Activated T-helper 17 cell treated with anti-CD3 and anti-CD28 coated beads, Interleukin-2, amount 50 U/mL, for 72 hours (primary cell): Measurements from ENCODE around the gene SEPTIN8. TPM values are rescaled to one million over a fixed set of nuclear protein-coding genes. Genes with fewer than 3 reads are reported as not detected.

Experiments
- ATAC-seq: fragments of 150-1000 bp; cut with Tn5 transposase; replicated peaks from 2 replicates; pipeline ENCODE4 v1.10.0; 2021; ENCODE audit warnings: mild to moderate bottlenecking, moderate library complexity
- H3K27ac Mint-ChIP-seq: one replicate; pipeline ENCODE4 v1.8.0; 2022; ENCODE audit warnings: mixed read lengths
- H3K27me3 Mint-ChIP-seq: one replicate; pipeline ENCODE4 v1.8.0; 2022; ENCODE audit warnings: mixed read lengths
- H3K36me3 Mint-ChIP-seq: one replicate; pipeline ENCODE4 v1.8.0; 2022; ENCODE audit warnings: low read depth, mild to moderate bottlenecking, mixed read lengths
- H3K4me1 Mint-ChIP-seq: one replicate; pipeline ENCODE4 v1.8.0; 2022; ENCODE audit warnings: mixed read lengths
- H3K4me3 Mint-ChIP-seq: one replicate; pipeline ENCODE4 v1.8.0; 2022; ENCODE audit warnings: mild to moderate bottlenecking, mixed read lengths
- H3K9me3 Mint-ChIP-seq: one replicate; pipeline ENCODE4 v1.8.0; 2022; ENCODE audit warnings: mixed read lengths
- total RNA-seq, 2 donors: library from RNA; stranded (reverse); gene quantifications; one replicate each; pipeline ENCODE4 v1.2.3, GENCODE V29; 2022

The SEPTIN8 gene
- total RNA-seq, 2 donors from 2014 or later, result 13.6 to 14.7 TPM

DNA sequence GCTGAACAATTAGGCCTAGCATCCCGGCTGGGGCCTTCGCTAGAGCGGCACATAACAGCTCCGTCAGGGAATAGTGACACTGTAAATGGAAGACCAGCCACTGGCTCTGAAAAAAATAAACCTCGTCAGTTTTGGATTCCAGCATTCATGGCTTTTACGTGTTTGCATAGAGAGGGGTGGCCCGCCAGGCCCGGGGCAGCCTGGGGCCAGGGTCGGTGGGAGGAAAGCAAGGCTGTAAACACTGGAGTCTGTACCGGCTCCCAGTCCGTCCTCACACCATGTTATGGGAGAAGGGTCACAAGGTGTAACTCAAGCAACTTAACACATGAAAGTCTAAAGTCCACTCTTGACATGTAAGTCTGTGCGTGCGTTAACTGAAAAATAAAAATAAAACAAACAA, 18.6 kb downstream of the SEPTIN8 start:
- Mint-ChIP-seq H3K36me3 (peaks cover 31% of the 10 kb centered on the region), H3K27ac (no peak overlapping the region)
- ATAC-seq, result no peak

GRCh38 chr5:132756542-132756941, 20.5 kb downstream of the SEPTIN8 start:
- Mint-ChIP-seq H3K27me3 (no peaks in the 10 kb centered on the region), H3K9me3 (no peaks in the 10 kb centered on the region), H3K27ac (no peak overlapping the region), H3K4me3 (no peak overlapping the region), H3K4me1 (peaks cover 11% of the 10 kb centered on the region), H3K36me3 (peaks cover 38% of the 10 kb centered on the region)
- ATAC-seq, result no peak

More for the DNA sequence above, 18.6 kb downstream of the SEPTIN8 start:
- Mint-ChIP-seq H3K4me3 (no peak overlapping the region), H3K4me1 (peaks cover 2% of the 10 kb centered on the region), H3K9me3 (no peaks in the 10 kb centered on the region), H3K27me3 (no peaks in the 10 kb centered on the region)

- no peak for ATAC-seq
- Mint-ChIP-seq H3K9me3 (no peaks in the 10 kb centered on the region), H3K4me3 (no peak overlapping the region), H3K36me3 (peaks cover 33% of the 10 kb centered on the region), H3K27me3 (no peaks in the 10 kb centered on the region), H3K4me1 (peaks cover 25% of the 10 kb centered on the region), H3K27ac (peak overlapping the region; percentile 76)
Observed at GRCh38 chr5:132754947-132755346, 22.1 kb downstream of the SEPTIN8 start.

- no peaks in the 10 kb centered on the region for H3K27me3 Mint-ChIP-seq
- no peaks in the 10 kb centered on the region for H3K9me3 Mint-ChIP-seq
- peaks cover 25% of the 10 kb centered on the region for H3K4me1 Mint-ChIP-seq
- H3K4me3 Mint-ChIP-seq, result no peak overlapping the region
- ATAC-seq, result no peak
- H3K36me3 Mint-ChIP-seq, result peaks cover 32% of the 10 kb centered on the region
- peak overlapping the region; percentile 76 for H3K27ac Mint-ChIP-seq
Observed at GRCh38 chr5:132754111-132754510, 22.9 kb downstream of the SEPTIN8 start.

- Mint-ChIP-seq H3K36me3 (peaks cover 25% of the 10 kb centered on the region), H3K9me3 (no peaks in the 10 kb centered on the region), H3K4me3 (no peak overlapping the region), H3K27ac (peak overlapping the region; percentile 76), H3K27me3 (no peaks in the 10 kb centered on the region), H3K4me1 (peaks cover 25% of the 10 kb centered on the region)
- peak; percentile 23 for ATAC-seq
Observed at GRCh38 chr5:132753135-132753987, 23.7 kb downstream of the SEPTIN8 start.

DNA sequence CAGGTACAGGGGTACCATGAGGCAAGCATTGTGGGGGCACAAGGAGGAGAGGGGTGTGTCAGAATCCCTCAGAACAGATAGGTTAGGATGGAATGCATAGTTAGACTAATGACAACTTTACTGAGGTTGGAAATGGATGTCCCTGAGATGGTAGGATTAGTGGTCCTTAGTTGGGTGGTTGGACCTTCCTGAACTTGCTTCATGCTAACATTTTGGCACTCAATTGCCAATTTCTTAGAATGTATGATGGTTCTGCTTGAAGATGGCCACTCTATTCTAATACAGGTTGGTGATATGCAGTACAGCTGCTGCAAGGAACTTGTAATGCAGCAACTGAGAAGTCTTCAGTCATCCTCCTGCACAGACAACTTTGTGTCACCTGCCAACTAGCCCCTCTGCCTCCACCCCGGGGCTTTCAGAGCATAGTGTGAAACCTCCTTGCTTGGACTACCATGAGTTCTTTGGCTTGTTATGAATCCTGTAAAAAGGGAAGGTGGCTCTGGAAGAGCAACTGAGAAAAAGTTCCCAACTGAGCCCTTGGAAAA, 24.4 kb downstream of the SEPTIN8 start:
- Mint-ChIP-seq H3K27me3 (no peaks in the 10 kb centered on the region), H3K36me3 (peaks cover 25% of the 10 kb centered on the region), H3K4me3 (no peak overlapping the region), H3K9me3 (no peaks in the 10 kb centered on the region), H3K4me1 (peaks cover 25% of the 10 kb centered on the region), H3K27ac (peak overlapping the region; percentile 76)
- no peak for ATAC-seq

GRCh38 chr5:132751971-132752580, 25.0 kb downstream of the SEPTIN8 start:
- Mint-ChIP-seq H3K4me3 (peak overlapping the region; percentile 39), H3K36me3 (peaks cover 25% of the 10 kb centered on the region), H3K27ac (peak overlapping the region; percentile 76), H3K27me3 (no peaks in the 10 kb centered on the region), H3K9me3 (no peaks in the 10 kb centered on the region), H3K4me1 (peaks cover 25% of the 10 kb centered on the region)
- no peak for ATAC-seq

DNA sequence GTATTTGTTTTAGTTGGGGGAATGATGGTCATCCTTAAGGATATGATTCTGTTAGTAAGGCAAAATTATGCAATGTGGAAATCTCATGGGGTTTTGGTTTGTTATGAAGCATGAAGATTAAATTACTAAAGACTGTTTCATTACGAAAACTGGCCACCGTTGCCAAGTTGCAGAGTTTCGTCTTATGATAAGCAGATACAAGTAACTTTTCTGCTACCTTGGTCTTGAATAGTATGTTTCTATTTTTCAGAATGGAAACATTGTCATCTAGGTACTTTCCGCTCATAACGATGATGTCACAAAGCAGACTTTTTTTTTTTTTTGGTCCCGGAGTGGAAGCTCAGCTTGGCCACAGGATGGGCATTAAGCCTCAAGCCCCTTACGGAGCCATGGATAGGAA, 25.6 kb downstream of the SEPTIN8 start:
- H3K4me1 Mint-ChIP-seq, result peaks cover 25% of the 10 kb centered on the region
- H3K9me3 Mint-ChIP-seq, result no peaks in the 10 kb centered on the region
- peak overlapping the region; percentile 39 for H3K4me3 Mint-ChIP-seq
- H3K36me3 Mint-ChIP-seq, result peaks cover 25% of the 10 kb centered on the region
- ATAC-seq, result peak; percentile 67
- H3K27ac Mint-ChIP-seq, result peak overlapping the region; percentile 76
- H3K27me3 Mint-ChIP-seq, result no peaks in the 10 kb centered on the region

- H3K9me3 Mint-ChIP-seq, result no peaks in the 10 kb centered on the region
- H3K27ac Mint-ChIP-seq, result peak overlapping the region; percentile 76
- H3K27me3 Mint-ChIP-seq, result no peaks in the 10 kb centered on the region
- H3K4me1 Mint-ChIP-seq, result peaks cover 25% of the 10 kb centered on the region
- H3K36me3 Mint-ChIP-seq, result peaks cover 24% of the 10 kb centered on the region
- peak overlapping the region; percentile 39 for H3K4me3 Mint-ChIP-seq
- ATAC-seq, result peak; percentile 5
Observed at GRCh38 chr5:132750471-132751230, 26.4 kb downstream of the SEPTIN8 start.

DNA sequence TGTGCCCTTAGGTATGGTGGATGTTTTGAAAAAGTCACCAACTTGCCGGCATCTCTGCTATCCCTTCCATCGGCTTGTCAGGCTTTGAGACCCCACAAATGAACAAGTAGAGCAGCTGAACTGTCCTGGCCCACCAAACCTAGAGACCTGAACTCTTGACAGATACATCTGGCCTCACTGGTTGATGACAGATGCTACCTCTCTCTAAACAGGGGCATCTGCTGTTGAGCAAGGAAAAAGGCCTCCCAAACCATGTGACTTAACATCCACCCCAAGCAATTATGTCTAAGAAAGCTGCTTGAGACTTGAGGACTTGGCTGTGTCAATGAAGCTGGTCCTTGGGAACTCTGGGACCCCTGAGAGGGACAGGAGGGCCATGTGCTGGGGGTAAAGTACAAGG, 27.5 kb downstream of the SEPTIN8 start:
- Mint-ChIP-seq H3K4me1 (peaks cover 25% of the 10 kb centered on the region), H3K4me3 (no peak overlapping the region), H3K27me3 (no peaks in the 10 kb centered on the region), H3K9me3 (no peaks in the 10 kb centered on the region), H3K27ac (peak overlapping the region; percentile 76), H3K36me3 (peaks cover 18% of the 10 kb centered on the region)
- no peak for ATAC-seq

GRCh38 chr5:132748522-132749000, 28.5 kb downstream of the SEPTIN8 start:
- peak overlapping the region; percentile 28 for H3K27ac Mint-ChIP-seq
- H3K4me3 Mint-ChIP-seq, result peak overlapping the region; percentile 54
- H3K9me3 Mint-ChIP-seq, result no peaks in the 10 kb centered on the region
- H3K4me1 Mint-ChIP-seq, result peaks cover 23% of the 10 kb centered on the region
- no peak for ATAC-seq
- peaks cover 15% of the 10 kb centered on the region for H3K36me3 Mint-ChIP-seq
- no peaks in the 10 kb centered on the region for H3K27me3 Mint-ChIP-seq

DNA sequence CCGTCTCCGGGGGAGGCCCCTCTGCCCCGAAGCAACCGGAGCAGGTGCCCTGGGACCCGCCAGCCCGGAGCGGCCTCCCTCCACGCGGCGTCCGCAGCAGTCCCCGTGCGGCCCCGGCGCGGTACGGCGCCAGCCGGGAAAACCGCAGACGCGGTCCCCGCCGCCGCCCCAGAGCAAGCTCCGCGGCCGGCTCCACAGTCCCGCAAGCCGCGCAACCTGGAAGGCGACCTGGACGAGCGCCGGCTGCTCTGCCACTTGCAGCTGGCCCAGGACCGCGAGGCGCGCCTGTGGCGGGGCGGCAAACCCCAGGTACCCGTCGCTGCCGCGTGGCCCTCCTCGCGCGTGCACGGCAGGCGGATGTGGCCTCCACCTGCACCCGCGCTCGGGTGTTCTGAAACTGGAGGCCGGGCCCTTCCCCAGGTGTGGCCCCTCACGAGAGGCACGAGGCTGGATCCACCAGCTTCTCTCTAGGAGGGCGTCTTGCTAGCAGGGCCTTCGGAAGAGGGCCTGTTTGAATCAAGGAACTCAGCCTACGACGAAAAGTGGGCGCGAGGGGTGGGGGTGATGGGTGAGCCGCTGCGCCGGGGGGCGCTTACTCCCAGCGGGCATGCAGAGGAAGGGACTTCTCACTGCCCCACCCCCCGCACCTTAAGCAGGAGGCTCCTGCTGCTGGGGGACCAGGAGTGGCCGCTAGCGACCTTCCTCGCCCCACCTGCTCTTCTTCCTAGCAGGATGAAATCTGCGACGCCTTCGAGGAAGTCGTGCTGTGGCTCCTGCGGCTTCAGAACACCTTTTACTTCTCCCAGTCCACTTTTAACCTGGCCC, 29.2 kb downstream of the SEPTIN8 start:
- Mint-ChIP-seq H3K9me3 (no peaks in the 10 kb centered on the region), H3K4me3 (peak overlapping the region; percentile 54), H3K27me3 (no peaks in the 10 kb centered on the region), H3K27ac (peak overlapping the region; percentile 28), H3K36me3 (peaks cover 9% of the 10 kb centered on the region), H3K4me1 (peaks cover 20% of the 10 kb centered on the region)
- peak; percentile 7 for ATAC-seq

DNA sequence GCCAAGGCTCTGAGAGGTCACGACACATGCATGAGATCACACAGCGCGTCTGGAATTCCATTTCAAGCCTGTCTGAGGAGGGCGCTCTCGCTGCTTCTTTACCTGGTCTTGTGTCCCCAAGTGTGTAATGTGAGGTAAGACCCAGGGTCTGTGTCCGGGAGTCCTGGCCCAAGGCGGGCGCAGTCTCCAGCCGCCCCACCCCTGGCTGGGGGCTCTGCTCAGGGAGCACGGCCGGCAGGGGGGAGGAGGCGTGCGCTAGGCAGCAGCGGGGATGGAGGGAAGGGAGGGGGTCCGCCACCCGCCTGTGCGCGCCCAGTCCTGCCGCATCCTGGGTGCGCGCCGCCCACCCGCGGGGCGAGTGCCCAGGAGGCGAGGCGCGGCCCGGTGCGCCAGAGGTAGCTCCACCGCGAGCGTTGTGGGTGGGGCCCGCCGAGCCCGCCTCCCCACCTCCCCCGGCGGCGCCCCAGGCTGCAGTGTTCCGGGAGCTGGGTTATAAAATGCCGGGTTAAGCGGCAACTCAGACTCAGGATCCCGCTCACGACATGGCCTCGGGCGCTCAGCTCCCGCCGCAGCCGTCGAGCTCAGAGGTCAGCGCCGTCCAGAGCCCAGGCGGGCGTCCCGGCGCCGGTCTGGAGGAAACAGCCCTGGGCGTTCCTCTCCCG, 30.0 kb downstream of the SEPTIN8 start, which contains the start of gene CCNI2:
TSS of gene CCNI2 (plus strand) at position 473 of the 662 bp plus-strand sequence. CDS start at position 543, 70 bp downstream.
- Mint-ChIP-seq H3K4me1 (peaks cover 17% of the 10 kb centered on the region), H3K27me3 (no peaks in the 10 kb centered on the region), H3K4me3 (peak within 1 kb of the TSS; percentile 77), H3K27ac (peak within 1 kb of the TSS; percentile 72), H3K9me3 (no peaks in the 10 kb centered on the region), H3K36me3 (peaks cover 9% of the 10 kb centered on the region)
- peak; percentile 74 for ATAC-seq
